HT-29 (cell line): ENCODE measurements around the gene BRDT. TPM values are rescaled to one million over a fixed set of nuclear protein-coding genes. Genes with fewer than 3 reads are reported as not detected.

Experiments used
- total RNA-seq: library from RNA; depleted of rRNA; stranded (reverse); fragments of >200 nt; shearing (Covaris generic); gene quantifications from 2 replicates; pipeline ENCODE4 v1.2.3, GENCODE V29; 2014; rRNA removed

The BRDT gene
- total RNA-seq, 1 experiment from 2014 or later = not detected

Other genes starting within 250 kb of the BRDT start
- 4.3 and 7.1 TPM in 2 replicates for gene TGFBR3, start 63.2 kb upstream of the BRDT start, total RNA-seq
- gene EPHX4, start 80.6 kb downstream of the BRDT start, total RNA-seq = 0.41 TPM in 1 of 2 replicates, not detected in the other
- 0.18 and 0.23 TPM in 2 replicates for gene SETSIP, start 126.0 kb downstream of the BRDT start, total RNA-seq
- gene BTBD8, start 130.9 kb downstream of the BRDT start, total RNA-seq = 0.86 and 0.94 TPM in 2 replicates